ENCODE data around the gene PHKA1. TPM values are rescaled to one million over a fixed set of nuclear protein-coding genes. Genes with fewer than 3 reads are reported as not detected.
A peak's percentile ranks its signal among the peaks of the same experiment; 100 is the strongest.
"Not testable (repeated sequence)": the region's sequence is repeated elsewhere in the genome, so short reads cannot be mapped to it uniquely, and the experiment has no call there.

The PHKA1 gene
- 3.8 and 5.1 TPM in 2 replicates for total RNA-seq (2022)
- percentile 48 among the genes with signal in this experiment for Bru-seq, nascent RNA
- BruChase-seq, experiment 1, labeled RNA remaining after a 2-hour chase, result percentile 44 among the genes with signal in this experiment
- percentile 45 among the genes with signal in this experiment for BruChase-seq, experiment 2, labeled RNA remaining after a 6-hour chase
- long read RNA-seq, full-length matches to known transcripts, result 2 of 6 reads
- long read RNA-seq, partial matches to known transcripts, result 1 of 6 reads
- long read RNA-seq, other reads (novel, unspliced or antisense), result 3 of 6 reads

DNA sequence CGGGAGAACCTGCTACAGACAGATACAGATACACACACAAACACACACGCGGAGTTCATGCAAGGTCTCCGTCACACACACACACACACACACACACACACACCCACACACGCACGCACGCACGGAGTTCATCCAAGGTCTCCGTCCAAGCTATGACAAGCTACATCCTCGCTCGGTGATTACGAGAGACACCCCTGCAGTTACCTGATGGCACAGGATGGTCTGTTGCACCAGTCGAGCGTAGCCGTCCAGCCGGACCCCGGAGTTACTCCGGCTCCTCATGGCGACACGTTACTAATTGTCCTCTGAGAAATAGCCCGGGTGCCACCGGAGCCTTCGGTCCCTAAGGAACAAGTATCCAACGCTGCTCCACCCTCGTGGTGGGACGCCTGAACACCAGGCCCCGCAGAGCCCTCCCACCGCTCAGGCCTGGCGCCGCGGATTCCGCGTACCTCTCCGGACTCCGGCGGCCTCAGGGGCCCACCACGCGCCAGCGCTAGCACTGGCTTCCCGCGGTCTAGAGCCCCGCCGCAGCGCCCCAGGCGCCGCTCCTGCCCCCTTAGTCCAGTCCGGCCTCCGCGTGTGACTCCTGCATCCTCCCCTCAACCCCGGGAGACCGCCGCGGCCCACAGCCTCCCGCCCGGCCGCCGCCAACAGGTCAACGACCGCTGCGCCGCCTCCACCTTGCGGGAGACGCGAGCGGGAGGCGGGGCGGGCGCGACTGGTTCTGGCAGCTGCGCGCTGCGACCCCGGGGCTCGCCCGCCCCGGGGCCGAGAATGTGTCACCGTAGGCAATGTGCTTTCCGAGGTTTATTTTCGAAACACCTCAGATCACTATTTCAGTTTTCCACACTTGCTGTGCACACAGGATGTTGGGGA is at the start of gene PHKA1:
TSS of gene PHKA1 (minus strand) at position 708 of the 879 bp plus-strand sequence. CDS start at position 282, 426 bp downstream.
- H3K36me3 ChIP-seq (ENCODE audit: control insufficient read depth, insufficient read depth, low read length); H3K9me3 ChIP-seq; H3K9me3 Mint-ChIP-seq (ENCODE audit: unreplicated experiment); H3K27me3 Mint-ChIP-seq (ENCODE audit: insufficient read depth, unreplicated experiment); BruUV-seq (replicated peaks); H3K4me1 ChIP-seq; intact Hi-C loops (cut with micrococcal nuclease; ENCODE audit: unreplicated experiment); POLR2A ChIA-PET; H3K4me1 Mint-ChIP-seq (ENCODE audit: low read depth, unreplicated experiment); CTCF ChIA-PET; H3K27me3 ChIP-seq (replicated peaks; ENCODE audit: control insufficient read depth, insufficient read depth, low read length); H3K36me3 Mint-ChIP-seq (ENCODE audit: insufficient read depth, unreplicated experiment): not testable (repeated sequence)
- peak; percentile 35 to 59 for DNase-seq
- peak within 1 kb of the TSS; percentile 80 for H3K4me3 Mint-ChIP-seq (ENCODE audit: unreplicated experiment)
- peak within 1 kb of the TSS; percentile 74 for H3K27ac Mint-ChIP-seq (ENCODE audit: unreplicated experiment)
- peak within 1 kb of the TSS; percentile 39 for H3K4me3 ChIP-seq (ENCODE audit: low read depth, low read length)

DNA sequence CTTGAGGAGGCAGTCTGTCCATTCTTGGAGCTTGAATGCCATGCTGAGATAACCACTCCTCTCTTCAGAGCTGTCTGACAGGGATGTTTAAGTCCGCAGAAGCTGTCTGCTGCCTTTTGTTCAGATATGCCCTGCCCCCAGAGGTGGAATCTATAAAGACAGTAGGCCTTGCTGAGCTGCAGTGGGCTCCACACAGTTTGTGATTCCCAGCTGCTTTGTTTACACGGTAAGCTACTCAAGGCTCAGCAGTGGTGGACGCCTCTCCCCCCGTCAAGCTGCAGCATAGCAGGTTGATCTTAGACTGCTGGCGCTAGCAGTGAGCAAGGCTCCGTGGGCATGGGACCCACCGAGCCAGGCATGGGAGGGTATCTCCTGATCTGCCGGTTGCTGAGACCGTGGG is 46.3 kb upstream of the PHKA1 start:
- H3K27ac Mint-ChIP-seq (ENCODE audit: unreplicated experiment); H3K4me1 ChIP-seq; H3K4me3 ChIP-seq (ENCODE audit: low read depth, low read length); H3K4me3 Mint-ChIP-seq (ENCODE audit: unreplicated experiment); BruUV-seq (replicated peaks); H3K27me3 ChIP-seq (replicated peaks; ENCODE audit: control insufficient read depth, insufficient read depth, low read length); H3K36me3 ChIP-seq (ENCODE audit: control insufficient read depth, insufficient read depth, low read length); H3K27me3 Mint-ChIP-seq (ENCODE audit: insufficient read depth, unreplicated experiment); H3K36me3 Mint-ChIP-seq (ENCODE audit: insufficient read depth, unreplicated experiment); POLR2A ChIA-PET; H3K9me3 Mint-ChIP-seq (ENCODE audit: unreplicated experiment); H3K9me3 ChIP-seq; CTCF ChIA-PET; intact Hi-C loops (cut with micrococcal nuclease; ENCODE audit: unreplicated experiment); H3K4me1 Mint-ChIP-seq (ENCODE audit: low read depth, unreplicated experiment); DNase-seq: not testable (repeated sequence)

- H3K4me1 ChIP-seq; H3K27me3 Mint-ChIP-seq (ENCODE audit: insufficient read depth, unreplicated experiment); DNase-seq; H3K4me3 Mint-ChIP-seq (ENCODE audit: unreplicated experiment); H3K4me3 ChIP-seq (ENCODE audit: low read depth, low read length); H3K9me3 Mint-ChIP-seq (ENCODE audit: unreplicated experiment); intact Hi-C loops (cut with micrococcal nuclease; ENCODE audit: unreplicated experiment); POLR2A ChIA-PET; CTCF ChIA-PET; H3K27me3 ChIP-seq (replicated peaks; ENCODE audit: control insufficient read depth, insufficient read depth, low read length); BruUV-seq (replicated peaks); H3K9me3 ChIP-seq; H3K27ac Mint-ChIP-seq (ENCODE audit: unreplicated experiment); H3K36me3 ChIP-seq (ENCODE audit: control insufficient read depth, insufficient read depth, low read length); H3K36me3 Mint-ChIP-seq (ENCODE audit: insufficient read depth, unreplicated experiment); H3K4me1 Mint-ChIP-seq (ENCODE audit: low read depth, unreplicated experiment): not testable (repeated sequence)
Measured at GRCh38 chrX:72748545-72748944, 34.4 kb upstream of the PHKA1 start.

DNA sequence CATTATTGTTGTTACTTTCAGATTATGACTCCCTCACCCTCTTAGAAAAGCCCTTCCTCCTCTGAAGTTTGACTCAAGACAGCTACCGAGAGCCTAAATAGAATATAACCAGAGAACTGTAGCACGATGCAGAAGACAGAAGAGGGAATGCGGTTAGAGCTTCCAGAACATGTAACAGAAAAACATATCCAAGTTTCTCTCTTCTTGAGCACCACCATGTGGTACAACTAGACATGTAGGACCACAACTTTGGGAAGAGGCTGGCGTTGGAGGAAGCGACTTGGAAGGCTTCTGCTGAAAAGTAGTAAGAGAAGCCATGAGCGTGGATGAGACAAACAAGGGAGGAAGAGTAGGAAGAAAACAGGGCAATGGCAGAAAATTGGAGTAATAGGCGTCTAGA is 31.4 kb upstream of the PHKA1 start:
- DNase-seq; H3K4me3 Mint-ChIP-seq (ENCODE audit: unreplicated experiment); H3K9me3 Mint-ChIP-seq (ENCODE audit: unreplicated experiment); H3K4me1 ChIP-seq; POLR2A ChIA-PET; intact Hi-C loops (cut with micrococcal nuclease; ENCODE audit: unreplicated experiment); H3K27ac Mint-ChIP-seq (ENCODE audit: unreplicated experiment); H3K27me3 Mint-ChIP-seq (ENCODE audit: insufficient read depth, unreplicated experiment); CTCF ChIA-PET; H3K9me3 ChIP-seq; BruUV-seq (replicated peaks); H3K4me1 Mint-ChIP-seq (ENCODE audit: low read depth, unreplicated experiment); H3K27me3 ChIP-seq (replicated peaks; ENCODE audit: control insufficient read depth, insufficient read depth, low read length); H3K36me3 Mint-ChIP-seq (ENCODE audit: insufficient read depth, unreplicated experiment); H3K4me3 ChIP-seq (ENCODE audit: low read depth, low read length); H3K36me3 ChIP-seq (ENCODE audit: control insufficient read depth, insufficient read depth, low read length): not testable (repeated sequence)

Data from Caco-2 (cell line).